GM19395 (cell line): ENCODE results near the gene LSM14A.
"Not testable (repeated sequence)": the region's sequence is repeated elsewhere in the genome, so short reads cannot be mapped to it uniquely, and the experiment has no call there.

Experiments
- ATAC-seq: cut with Tn5 transposase; IDR thresholded peaks from one replicate; pipeline ENCODE4 v1.9.1; 2021; ENCODE audit warnings: mild to moderate bottlenecking, moderate library complexity; ENCODE audit not compliant: unreplicated experiment

LSM14A gene

DNA sequence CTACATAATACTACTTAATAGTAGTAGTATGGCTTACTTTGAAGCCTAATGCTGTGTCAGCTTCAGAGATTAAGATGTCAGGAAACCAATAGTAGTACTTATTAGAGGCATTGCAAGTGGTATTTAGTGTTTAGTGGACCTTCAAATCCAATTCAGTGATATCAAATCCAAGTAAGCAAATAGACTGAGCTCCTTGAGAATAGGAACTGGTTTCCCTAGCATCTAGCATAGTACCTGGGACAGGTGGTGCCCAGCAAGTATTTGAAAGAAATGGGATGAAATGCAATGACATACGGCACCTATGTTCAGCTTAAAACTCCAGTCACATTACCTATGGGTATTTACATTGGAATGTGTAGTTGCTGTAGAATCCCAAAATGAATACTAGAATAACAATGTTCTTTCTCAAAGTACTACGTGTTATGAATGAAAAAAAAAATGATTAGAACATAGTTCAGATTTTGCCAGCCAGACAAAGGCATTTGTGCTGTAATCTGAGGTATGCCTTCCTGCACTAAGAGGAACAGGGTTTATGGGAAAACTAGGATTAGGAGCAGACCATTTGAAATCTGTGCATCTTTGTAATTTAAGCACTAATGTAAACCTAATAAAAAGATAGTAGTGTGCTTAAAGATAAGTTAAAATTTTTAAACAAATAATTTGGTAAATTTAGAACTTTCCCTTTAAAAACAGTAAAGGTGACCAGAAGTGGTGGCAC lies 17.1 kb downstream of the LSM14A start:
- ATAC-seq, result no peak

DNA sequence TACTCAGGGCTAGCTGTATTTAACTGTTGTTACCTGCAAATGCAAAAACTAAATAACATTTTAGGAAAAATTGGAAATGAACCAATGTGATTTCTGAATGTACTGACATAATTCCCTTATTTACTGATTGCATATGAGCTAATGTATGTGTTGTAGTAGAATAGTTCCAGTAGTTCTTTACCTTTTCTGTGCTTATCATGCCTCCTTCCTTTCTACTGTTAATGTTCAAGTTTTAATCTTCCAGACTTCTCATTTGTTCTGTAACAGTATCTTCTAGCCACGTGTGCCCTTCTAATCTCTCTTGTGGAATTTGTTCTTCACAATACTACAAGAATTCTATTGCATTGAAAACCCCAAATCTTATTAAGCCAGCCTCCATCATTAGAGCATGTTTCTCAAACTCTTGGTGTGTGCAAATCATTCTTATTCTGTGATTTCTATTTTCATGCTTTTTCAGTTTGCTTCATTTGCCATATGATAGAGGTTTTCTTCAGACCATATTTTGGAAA lies 17.7 kb downstream of the LSM14A start:
- ATAC-seq, result no peak

DNA sequence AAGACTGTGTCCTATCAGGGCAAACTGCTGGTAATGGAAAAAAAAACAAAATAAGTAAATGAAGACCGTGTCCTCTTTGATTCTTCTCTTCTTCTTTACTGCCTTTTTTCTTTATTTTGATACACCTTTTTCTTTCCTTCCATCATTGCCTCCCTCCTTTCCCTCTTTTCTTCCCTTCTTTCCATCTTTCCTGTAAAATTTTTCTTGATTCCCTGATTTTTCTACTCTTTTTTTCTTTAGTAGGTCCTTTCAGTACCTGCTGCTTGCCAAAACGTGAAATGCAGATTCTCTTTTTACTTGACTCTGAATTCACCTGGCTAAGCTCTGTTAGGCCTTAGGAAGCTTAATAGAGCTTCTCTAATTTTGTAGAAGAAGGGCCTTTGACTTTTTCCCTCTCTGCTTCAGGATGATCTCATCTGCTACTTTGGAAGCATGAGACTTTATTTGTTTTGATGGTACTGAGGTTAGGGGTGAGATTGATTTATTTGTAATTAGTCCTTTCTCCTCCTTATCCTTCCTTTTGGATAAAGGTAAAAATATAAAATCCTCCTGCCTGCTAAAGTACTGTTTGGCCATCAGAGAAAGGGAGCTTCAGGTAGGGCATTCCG lies 19.2 kb downstream of the LSM14A start:
- no peak for ATAC-seq

DNA sequence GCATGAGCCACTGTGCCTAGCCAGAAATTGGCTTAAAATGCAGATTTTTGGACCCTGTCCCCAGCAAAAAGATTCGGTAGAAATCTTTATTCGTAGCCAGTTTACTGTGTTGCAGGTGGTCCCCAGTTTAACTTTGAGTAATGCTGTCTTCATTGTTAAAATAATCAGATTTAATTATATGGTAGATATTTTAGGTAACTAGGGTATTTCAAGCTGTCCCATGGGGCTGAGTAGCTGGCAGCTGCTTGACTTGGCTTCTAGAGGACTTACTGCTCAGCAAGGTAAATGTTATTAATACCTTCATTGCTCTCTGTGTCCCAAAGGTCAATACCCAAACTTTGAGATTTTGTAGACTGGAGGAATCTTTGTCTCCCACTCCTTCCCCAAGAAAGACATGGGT lies 21.1 kb downstream of the LSM14A start:
- ATAC-seq, result no peak

DNA sequence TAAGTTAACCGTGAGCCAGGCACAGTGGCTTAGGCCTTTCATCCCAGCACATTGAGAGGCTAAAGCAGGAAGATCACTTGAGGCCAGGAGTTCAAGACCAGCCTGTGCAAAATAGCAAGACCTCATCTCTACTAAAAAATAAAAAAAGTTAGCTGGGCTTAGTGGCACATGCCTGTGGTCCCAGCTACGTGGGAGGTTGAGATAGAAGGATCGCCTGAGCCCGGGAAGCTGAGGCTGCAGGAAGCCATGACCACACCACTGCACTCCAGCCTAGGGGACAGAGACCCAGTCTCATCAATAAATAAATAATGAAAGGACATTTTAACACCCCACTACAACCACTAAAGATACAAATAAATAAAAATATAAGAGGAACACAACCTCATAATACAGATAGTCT lies 21.6 kb downstream of the LSM14A start:
- ATAC-seq, result no peak

DNA sequence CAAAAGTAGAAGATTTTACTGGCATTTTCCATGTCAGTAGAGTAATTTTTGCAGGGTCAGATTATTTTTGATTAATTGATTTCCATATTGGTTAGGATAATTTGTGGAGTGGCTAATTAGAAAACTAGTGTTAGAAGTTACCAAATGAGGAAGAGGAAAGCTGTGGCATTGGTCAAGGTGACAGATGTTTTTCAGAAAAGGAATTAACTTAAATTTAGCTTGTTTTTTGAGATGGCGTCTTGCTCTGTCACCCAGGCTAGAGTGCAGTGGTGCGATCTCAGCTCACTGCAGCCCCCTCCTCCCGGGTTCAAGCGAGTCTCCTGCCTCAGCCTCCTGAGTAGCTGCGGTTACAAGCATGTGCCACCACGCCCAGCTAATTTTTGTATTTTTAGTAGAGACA lies 28.8 kb downstream of the LSM14A start:
- ATAC-seq, result no peak

DNA sequence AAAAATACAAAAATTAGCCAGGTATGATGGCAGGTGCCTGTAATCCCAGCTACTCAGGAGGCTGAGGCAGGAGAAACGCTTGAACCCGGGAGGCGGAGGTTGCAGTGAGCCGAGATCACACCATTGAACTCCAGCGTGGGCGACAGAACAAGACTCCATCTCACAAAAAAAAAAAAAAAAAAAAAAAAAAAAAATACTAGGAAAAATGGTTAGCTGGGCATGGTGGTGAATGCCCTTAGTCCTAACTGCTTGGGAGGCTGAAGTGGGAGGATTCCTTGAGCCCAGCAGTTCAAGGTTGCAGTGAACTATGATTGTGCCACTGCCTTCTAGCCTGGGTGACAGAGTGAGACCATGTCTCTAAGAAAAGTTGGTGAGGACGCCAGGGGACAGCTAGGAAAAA lies 33.0 kb downstream of the LSM14A start:
- ATAC-seq, result not testable (repeated sequence)

DNA sequence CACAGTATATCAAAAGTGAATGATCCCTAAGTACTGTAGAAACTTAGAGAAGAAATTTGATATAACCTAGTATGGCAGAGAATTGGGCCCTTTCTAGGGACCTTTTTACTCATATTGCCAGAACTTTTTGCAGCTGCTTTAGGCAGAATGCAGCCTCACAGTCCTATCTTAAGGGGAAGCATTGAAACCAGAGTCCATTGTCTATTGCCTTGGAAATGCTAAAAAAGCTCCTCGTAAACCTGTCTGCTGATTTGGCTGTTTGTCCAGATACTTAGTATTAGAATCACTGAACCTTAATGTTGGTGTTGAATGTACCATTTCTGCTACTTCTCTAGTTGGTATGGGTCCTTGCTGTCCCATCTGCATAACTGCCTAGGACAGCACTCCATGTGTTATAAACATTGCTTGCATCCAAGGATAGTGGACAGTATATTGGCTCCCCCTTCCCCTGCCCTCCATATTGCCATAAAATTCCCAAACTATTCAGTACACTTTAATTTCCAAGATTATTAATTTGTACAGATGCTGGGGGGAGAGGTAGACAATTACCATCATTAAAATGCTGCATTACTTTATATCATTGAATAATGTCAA lies 36.1 kb downstream of the LSM14A start:
- no peak for ATAC-seq

DNA sequence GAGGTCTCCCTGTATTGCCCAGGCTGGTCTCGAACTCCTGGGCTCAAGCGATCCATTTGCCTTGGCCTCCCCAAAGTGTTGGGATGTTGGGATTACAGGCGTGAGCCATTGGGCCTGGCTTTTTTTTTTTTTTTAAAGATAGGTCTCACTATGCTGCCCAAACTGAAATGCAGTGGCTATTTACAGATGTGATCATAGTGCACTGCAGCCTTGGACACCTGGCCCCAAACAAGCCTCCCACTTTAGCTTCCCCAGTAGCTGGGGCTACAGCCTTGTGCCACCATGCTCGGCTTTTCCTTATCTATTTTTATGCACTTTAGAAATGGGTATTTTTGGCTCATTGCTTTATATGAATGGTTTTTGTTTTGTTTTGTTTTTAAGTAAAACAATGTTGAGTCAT lies 37.4 kb downstream of the LSM14A start:
- no peak for ATAC-seq

DNA sequence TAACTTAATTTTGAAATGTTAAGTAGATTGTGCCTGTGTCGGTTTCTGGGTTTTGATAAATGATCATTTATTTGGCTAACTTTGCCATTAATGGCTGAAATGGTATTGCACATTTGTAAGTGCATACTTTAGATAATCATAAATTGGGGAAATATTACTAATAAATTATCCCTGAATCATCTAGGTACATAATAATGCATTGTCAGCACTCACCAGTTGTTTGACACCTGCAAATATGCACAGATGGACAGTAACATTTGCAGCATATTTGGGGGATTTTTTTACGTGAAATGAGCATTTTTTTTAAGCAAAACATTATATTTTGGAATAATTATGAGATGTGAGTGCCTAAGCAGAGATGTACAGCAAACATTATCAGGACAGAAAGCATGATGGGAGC lies 41.0 kb downstream of the LSM14A start:
- ATAC-seq, result no peak

DNA sequence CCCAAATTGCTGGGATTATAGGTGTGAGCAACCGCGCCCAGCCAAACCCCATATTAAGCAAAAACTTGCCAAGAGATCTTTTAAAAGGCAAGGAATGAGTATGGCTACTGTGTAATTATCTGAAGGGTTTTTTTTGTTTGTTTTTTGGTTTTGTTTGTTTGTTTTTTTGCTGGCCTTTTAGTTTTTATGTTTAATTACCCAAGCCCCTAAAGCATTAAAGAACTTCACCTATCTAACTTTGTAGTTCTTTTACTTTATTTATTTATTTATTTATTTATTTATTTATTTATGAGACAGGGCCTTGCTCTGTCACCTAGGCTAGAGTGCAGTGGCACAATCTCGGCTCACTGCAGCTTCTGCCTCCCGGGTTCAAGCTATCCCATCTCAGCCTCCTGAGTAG lies 41.7 kb downstream of the LSM14A start:
- ATAC-seq, result no peak

DNA sequence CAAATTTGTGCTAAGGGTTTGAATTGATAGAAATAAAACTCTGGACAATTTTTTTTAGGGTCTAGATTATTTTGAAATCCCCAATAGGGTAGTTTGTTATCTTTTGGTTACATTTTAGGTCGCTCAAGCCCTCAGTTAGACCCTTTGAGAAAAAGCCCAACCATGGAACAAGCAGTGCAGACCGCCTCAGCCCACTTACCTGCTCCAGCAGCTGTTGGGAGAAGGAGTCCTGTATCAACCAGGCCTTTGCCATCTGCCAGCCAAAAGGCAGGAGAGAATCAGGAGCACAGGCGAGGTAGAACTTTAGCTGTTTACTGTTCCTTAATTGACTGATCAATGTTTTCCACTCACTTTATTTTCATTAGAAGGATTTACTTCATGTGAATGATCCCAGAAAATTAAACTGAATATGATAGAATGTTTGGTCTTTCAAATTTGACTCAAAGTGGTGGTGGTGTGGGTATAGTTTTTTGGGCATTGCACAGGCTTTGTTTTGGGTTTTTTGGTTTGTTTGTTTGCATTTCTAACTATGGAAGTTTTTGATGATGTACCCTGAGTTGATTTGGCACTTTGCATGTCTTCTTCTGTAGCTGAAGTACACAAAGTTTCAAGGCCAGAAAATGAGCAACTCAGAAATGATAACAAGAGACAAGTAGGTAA lies 42.8 kb downstream of the LSM14A start:
- no peak for ATAC-seq

DNA sequence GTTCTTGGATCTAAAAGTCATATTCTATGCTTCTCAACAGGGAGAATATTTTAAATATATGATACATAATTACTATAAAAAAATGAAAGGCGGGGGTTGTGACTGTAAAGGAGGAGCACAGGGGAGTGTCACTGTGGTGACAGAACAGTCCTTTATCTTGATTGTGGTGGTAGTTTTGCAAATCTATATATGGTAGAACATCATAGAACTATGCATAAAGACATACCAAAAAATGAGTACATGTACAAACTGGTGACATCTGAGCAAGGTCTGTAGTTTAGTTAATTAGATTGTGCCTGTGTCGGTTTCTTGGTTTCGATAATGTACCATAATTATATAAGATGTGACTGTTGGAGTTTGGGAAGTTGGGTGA lies 43.3 kb downstream of the LSM14A start:
- ATAC-seq, result no peak

DNA sequence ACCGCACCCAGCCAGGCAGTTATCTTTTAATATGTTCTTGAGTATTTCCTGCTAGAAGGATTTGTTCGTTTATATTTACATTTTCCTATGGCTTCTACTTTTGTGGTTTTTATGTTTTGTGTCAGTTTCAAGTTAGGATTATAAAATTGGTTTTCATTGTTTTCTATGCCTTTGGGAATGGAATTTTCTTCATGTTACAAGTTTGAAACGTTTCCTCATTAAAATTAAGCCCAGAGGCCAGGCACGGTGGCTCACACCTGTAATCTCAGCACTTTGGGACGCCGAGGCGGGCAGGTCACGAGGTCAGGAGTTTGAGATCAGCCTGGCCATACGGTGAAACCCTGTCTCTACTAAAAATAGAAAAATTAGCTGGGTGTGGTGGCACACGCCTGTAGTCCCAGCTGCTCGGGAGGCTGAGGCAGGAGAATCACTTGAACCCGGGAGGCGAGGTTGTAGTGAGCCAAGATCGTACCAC lies 44.5 kb downstream of the LSM14A start:
- ATAC-seq, result not testable (repeated sequence)

DNA sequence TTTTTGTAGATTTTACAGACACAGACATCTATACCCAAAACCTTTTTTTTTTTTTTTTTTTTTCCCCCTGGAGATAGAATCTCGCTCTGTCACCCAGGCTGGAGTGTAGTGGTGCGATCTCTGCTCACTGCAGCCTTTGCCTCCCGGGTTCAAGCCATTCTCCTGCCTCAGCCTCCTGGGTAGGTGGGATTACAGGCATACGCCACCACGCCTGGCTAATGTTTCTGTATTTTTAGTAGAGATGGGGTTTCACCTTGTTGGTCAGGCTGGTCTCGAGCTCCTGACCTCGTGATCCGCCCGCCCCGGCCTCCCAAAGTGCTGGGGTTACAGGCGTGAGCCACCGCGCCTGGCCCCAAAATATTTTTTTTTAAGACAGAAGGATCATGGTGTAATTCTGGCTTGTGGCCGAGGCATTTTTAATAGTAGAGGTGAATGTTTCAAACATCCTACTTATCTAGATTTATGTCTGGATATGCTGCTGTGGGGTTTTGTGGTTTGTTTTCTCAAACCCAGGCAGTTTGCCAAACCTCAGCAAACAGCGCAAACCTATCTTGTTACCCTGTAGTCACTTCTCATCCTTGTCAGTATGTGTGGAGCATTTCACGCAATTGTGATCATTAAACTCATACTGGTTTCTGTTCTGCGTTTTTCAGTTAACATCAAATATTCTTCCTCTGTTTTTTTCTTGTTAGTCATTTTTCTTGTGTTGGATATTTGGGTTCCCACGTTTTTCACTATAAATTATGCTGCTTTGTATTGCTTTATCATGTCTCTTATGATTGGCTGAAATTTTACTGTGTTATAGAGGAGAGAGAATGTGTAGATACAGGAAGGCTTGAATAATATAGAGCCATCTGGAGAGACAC lies 45.9 kb downstream of the LSM14A start:
- peak; percentile 71 for ATAC-seq

DNA sequence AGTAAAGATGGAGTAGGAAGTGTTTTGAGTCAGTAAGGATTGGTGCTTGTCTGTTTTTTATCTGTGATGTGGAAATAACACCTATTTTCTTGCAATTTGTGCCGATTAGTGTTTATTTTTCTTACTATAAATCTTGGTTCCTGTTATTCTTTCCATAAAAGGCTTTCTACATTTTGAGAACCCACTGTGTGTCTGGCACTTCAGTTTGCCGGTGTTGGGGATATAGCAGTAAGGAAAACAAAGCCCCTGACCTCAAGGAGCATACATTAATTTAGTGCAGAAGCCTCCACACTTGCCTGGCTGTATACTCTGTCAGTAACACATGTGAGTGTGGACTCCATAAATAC lies 46.5 kb downstream of the LSM14A start:
- ATAC-seq, result no peak

DNA sequence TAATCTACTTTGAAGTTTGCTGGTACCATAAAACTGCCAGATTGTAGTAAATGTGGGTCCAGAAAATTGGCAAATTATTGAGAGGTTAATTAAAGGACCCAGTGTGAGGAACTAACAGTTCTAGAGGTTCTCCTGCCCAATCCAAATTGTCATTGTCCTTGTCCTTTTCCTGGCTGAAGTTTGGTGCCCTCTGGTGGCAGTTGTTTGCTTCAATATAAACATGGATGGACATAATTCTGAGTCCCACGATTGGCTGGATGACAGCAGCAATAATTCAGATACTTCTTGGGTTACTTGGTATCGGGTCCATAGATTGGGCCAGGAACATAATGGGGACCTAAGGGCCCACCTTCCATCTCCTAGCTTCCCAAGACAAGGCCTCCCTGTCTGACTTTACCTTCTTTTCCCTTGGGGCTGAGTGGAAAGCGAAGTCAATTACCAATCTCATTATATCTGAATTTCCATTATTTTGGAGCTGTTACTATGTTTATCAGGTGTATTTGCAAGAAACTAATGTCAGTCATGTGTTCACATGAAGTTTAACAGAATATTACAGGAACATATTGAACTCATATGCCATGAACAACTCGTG lies 48.3 kb downstream of the LSM14A start:
- ATAC-seq, result no peak

DNA sequence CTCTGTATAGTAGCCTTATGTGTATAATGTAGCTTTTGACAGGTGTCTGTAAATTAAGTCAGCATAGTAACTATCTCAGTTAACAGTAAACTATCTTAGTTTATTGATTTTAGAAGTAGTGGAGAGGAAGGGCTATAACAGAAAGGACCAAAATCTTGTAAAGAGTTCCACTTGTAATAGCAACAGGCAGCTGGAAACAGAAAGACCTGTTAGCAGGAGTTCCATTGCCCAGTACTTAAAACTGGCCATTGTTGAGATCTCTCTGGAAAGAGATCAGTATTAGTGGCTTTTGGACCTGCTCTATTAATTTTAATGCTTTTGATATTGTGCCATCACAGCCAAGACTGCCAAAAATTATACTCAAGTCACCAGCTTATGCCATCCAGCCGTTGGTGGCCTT lies 50.1 kb downstream of the LSM14A start:
- no peak for ATAC-seq

DNA sequence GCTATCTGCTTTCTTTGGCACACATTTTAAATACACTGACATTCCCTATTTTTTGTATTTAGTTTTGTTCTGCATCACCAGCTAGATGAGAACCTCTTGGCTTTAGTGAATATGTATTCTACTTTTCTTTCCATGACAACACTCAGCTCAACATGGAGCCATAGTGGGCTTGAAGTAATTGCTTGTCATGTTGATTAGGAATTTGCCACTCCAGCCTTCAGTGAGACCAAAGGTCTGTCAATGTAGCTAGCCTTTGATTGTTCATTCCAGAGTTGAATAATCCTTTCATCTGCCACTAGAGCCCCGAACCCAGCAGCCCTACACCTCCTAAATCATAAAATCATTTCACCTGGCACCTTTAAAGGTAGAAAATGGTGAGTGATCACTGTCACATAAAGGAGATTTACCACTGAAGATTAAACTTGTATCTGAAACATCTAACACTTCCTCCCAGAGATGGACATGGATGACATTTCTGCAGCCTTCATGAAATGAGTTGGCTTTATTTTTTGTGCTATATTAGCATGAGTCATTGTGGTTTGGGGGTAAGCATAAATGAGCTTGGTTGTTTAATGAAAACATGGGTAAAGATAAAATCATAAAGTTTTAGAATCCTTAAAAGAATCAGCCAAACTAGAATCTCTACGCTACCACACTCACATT lies 52.8 kb downstream of the LSM14A start:
- no peak for ATAC-seq

DNA sequence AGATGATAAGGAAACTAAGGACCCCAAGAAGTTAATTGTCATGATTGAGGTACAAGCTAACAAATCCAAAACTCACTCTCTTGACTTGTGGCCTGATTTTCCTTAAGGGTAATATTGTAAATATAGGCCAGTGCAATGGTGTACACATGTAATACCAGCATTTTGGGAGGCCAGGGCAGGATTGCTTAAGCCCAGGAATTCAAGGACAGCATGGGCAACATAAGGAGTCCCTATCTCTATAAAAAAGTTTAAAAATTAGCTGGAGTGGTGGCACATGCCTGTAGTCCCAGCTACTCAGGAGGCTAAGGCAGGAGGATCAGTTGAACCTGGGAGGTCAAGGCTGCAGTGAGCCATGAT lies 53.3 kb downstream of the LSM14A start:
- no peak for ATAC-seq
